Erythroblast (primary cell): ENCODE data around the gene APOO.

Experiments
- GATA1 ChIP-seq: IDR thresholded peaks from 2 replicates; pipeline ENCODE4 v1.6.1; 2011; ENCODE audit warnings: low read depth, mild to moderate bottlenecking, control low read depth, low read length, moderate library complexity
- POLR2A ChIP-seq: IDR thresholded peaks from 2 replicates; pipeline ENCODE4 v1.6.1; 2011; ENCODE audit warnings: mild to moderate bottlenecking, low read length

DNA sequence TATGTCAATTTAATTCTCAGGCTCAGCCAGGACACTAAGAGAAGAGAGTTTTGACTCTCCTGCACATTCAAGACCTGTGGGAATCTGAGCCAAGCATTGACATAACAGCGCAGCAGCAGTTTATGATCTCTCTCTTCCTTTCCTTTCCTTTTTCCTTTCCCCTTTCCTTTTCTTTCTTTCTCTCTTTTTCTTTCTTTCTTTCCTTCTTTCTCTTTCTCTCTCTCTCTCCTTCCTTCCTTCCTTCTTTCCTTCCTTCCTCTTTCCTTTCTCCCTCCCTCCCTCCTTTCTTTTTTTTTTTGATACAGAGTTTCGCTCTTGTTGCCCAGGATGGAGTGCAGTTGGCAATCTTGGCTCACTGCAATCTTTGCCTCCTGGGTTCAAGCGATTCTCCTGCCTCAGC is 103.2 kb downstream of the APOO start:
- TF ChIP-seq POLR2A (no peak), GATA1 (no peak)
